Mammary epithelial cell (primary cell): ENCODE results near the gene F5.

ENCODE experiments used
- CTCF ChIP-seq, 2 donors: IDR thresholded peaks in 1 of 2; conservative IDR thresholded peaks in 1 of 2; 2 replicates each; pipeline ENCODE4 v1.5.1; 2011 to 2012; ENCODE audit warnings: inconsistent platforms in 2 of 2, low read length in 2 of 2, mild to moderate bottlenecking in 2 of 2, control low read depth in 1 of 2, low read depth in 1 of 2; ENCODE audit not compliant: insufficient read depth in 1 of 2; ENCODE audit errors: extremely low read depth in 1 of 2
- EZH2 ChIP-seq: IDR thresholded peaks from 2 replicates; pipeline ENCODE4 v1.6.1; 2012; ENCODE audit warnings: low read length, inconsistent platforms, borderline replicate concordance

GRCh38 chr1:169534653-169535052 is 51.6 kb downstream of the F5 start:
- no peak for TF ChIP-seq CTCF (conservative IDR thresholded peaks at IDR 0.05 in 1 of 2, IDR thresholded peaks at IDR 0.05 in 1 of 2; ENCODE audit: extremely low read depth in 1 of 2, insufficient read depth in 1 of 2, low read depth in 1 of 2, low read length in 2 of 2)
- no peak for TF ChIP-seq EZH2
